HUDEP-2 (cell line): ENCODE data around the gene TXK.

Source experiments
- DNase-seq, 76 experiments: peaks; one replicate each; lab custom pipeline; 2025; ENCODE audit not compliant: unreplicated experiment in 76 of 76; lab: John Stamatoyannopoulos, UW

The TXK gene

DNA sequence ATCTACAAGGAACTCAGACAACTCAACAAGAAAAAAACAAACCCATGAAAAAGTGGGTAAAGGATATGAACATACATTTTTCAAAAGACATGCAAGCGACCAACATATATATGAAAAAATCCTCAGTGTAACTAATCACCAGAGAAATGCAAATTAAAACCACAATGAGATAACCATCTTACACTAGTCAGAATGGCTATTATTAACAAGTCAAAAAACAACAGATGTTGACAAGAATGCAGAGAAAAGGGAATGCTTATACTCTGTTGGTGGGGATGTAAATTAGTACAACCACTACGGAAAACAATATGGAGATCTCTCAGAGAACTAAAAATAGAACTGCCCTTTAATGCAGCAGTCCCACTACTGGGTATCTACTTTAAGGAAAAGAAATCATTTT lies 105.4 kb downstream of the TXK start:
- DNase-seq, result no peak

DNA sequence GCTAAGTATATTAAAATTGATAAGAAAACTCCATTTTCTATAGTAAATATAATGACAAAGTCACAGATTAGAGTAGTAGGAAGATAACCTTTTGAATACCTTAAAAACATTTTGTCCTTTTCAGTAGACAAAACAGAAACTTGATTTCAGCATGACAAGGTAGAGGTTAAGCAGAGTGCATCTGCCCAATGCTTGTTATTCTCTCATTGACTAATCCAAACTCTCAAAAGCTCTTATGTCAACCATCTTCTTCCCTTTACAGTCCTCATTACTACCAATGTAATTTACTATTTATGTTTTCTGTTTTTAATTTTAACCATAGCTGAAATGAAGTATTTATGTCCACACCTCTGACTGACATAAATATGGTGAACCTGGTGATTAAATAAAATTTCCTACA lies 106.4 kb downstream of the TXK start:
- DNase-seq, result no peak

GRCh38 chr4:48025005-48025404 lies 109.0 kb downstream of the TXK start:
- DNase-seq, result no peak

GRCh38 chr4:48024522-48024921 lies 109.5 kb downstream of the TXK start:
- no peak for DNase-seq

- no peak for DNase-seq
Observed at GRCh38 chr4:48022192-48022799, 111.8 kb downstream of the TXK start.

GRCh38 chr4:48021100-48021499 lies 113.0 kb downstream of the TXK start:
- DNase-seq, result no peak

DNA sequence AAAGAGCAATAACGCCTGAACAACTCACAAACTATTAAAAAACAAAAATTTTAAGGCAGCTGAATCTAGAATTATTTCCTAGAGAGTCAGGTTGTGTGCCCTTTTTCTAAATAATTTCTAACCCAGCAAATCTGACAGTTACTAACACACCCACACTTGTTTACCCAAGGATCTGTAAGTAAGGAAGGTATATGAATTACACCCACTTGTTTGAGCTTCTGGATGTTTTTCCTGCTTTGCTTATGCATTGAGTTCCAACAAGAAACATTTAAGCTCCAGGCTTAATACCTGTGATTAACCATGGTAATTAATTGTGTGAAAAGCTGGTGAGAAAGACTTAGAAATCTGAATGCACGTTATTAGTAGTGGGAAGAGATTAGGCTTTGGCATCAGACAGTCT lies 115.9 kb downstream of the TXK start:
- no peak for DNase-seq

DNA sequence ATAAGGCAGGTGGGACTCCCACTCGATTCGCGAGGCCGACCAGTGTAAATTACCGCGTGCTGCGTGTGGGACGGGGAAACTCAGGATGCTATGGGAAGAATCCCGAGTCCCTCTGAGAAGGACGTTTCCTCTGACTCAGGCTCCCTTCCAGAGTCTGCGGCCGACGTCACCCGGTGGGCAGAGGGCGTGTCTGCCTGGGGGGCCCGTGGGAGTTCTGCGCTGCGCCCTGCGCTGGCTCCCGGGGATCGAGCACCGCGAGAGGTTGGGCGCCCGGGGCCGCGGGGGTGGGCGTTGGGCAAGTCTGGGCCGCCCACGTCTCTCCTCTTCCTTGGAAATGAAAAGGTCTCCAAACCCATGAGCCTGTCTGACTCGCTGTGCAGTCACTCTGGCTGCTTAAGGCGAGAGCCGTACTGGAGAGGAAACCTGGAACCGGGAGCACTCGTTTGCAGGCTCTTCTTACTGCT lies 116.9 kb downstream of the TXK start:
- peak in 4 of 76 experiments; percentile 1 to 11 (median 4) for DNase-seq
